Kidney glomerular epithelial cell (primary cell): ENCODE results near the gene SATB1.
"Not testable (repeated sequence)": the region's sequence is repeated elsewhere in the genome, so short reads cannot be mapped to it uniquely, and the experiment has no call there.

ENCODE experiments used
- DNase-seq: peaks from one replicate; lab custom pipeline; 2025; lab: John Stamatoyannopoulos, UW

The SATB1 gene

GRCh38 chr3:18351823-18352744 is 73.1 kb downstream of the SATB1 start:
- no peak for DNase-seq

GRCh38 chr3:18351069-18351628 is 74.0 kb downstream of the SATB1 start:
- DNase-seq = no peak

GRCh38 chr3:18349197-18349798 is 75.8 kb downstream of the SATB1 start:
- DNase-seq = no peak

- DNase-seq = no peak
Observed at GRCh38 chr3:18346097-18346496, 79.0 kb downstream of the SATB1 start.

- no peak for DNase-seq
Observed at GRCh38 chr3:18345015-18345367, 80.1 kb downstream of the SATB1 start.

- DNase-seq = no peak
Observed at GRCh38 chr3:18344306-18345014, 80.7 kb downstream of the SATB1 start.

- DNase-seq = no peak
Observed at GRCh38 chr3:18343809-18344208, 81.3 kb downstream of the SATB1 start.

- DNase-seq = no peak
Observed at GRCh38 chr3:18338827-18339514, 86.2 kb downstream of the SATB1 start.

- DNase-seq = no peak
Observed at GRCh38 chr3:18337231-18337630, 87.9 kb downstream of the SATB1 start.

- no peak for DNase-seq
Observed at GRCh38 chr3:18334837-18335601, 90.1 kb downstream of the SATB1 start.

- DNase-seq = not testable (repeated sequence)
Observed at GRCh38 chr3:18330772-18331441, 94.2 kb downstream of the SATB1 start.

- DNase-seq = no peak
Observed at GRCh38 chr3:18308096-18308650, 117.0 kb downstream of the SATB1 start.

- DNase-seq = no peak
Observed at GRCh38 chr3:18307529-18307928, 117.6 kb downstream of the SATB1 start.

GRCh38 chr3:18302517-18302916 is 122.6 kb downstream of the SATB1 start:
- no peak for DNase-seq

- no peak for DNase-seq
Observed at GRCh38 chr3:18301781-18302180, 123.4 kb downstream of the SATB1 start.

GRCh38 chr3:18300916-18301315 is 124.2 kb downstream of the SATB1 start:
- DNase-seq = peak; percentile 15

- no peak for DNase-seq
Observed at GRCh38 chr3:18297126-18297525, 128.0 kb downstream of the SATB1 start.
